Tibial artery (tissue), 4 donors: ENCODE results near the gene SOX13.

Source experiments
- DNase-seq, 2 donors: peaks; one replicate each; pipeline ENCODE4 v3.0.0-alpha.2; 2019
- H3K27ac ChIP-seq, 2 donors: fragments of 200-600 bp; sonication (generic) in 1 of 2; 1 replicate in 1 of 2; 2 replicates in 1 of 2; pipeline ENCODE4 v1.5.1; 2018 to 2019; ENCODE audit warnings: mild to moderate bottlenecking in 1 of 2
- H3K27me3 ChIP-seq, 2 donors: fragments of 200-600 bp; sonication (generic) in 1 of 2; one replicate each; pipeline versions ENCODE4 v1.5.1 to v1.6.0; 2016 to 2019
- H3K36me3 ChIP-seq, 3 donors: fragments of 200-600 bp; sonication (generic) in 2 of 3; one replicate each; pipeline ENCODE4 v1.5.1; 2016 to 2019; ENCODE audit warnings: mild to moderate bottlenecking in 2 of 3
- H3K4me1 ChIP-seq, 4 donors: fragments of 200-600 bp; sonication (generic) in 2 of 4; 1 replicate in 3 of 4; 2 replicates in 1 of 4; pipeline ENCODE4 v1.5.1; 2016 to 2019
- H3K4me3 ChIP-seq, 2 donors: fragments of 200-600 bp; sonication (generic) in 1 of 2; 1 replicate in 1 of 2; 2 replicates in 1 of 2; pipeline ENCODE4 v1.5.1; 2018 to 2019; ENCODE audit warnings: mild to moderate bottlenecking in 2 of 2
- H3K9me3 ChIP-seq, 3 donors: fragments of 200-600 bp; sonication (generic) in 1 of 3; one replicate each; pipeline ENCODE4 v1.5.1; 2016 to 2019
- CTCF ChIP-seq, 2 experiments: fragments of 200-600 bp in 1 of 2; fragments of 450-650 bp in 1 of 2; IDR thresholded peaks; one replicate each; pipeline ENCODE4 v1.5.1; 2017 to 2019; ENCODE audit warnings: antibody characterized with exemption in 2 of 2, mild to moderate bottlenecking in 1 of 2, moderate library complexity in 1 of 2
- intact Hi-C: fragments of 100-400 bp; cut with DNase I; formaldehyde crosslinking; loops from one replicate; pipeline ENCODE4 v1.15.0; 2023; ENCODE audit warnings: low total_unique reads

The SOX13 gene

GRCh38 chr1:204104331-204105130 lies 31.6 kb downstream of the SOX13 start:
- intact Hi-C loops, result no loop called here
- Histone ChIP-seq H3K27ac (peak overlapping the region; percentile 7 to 13), H3K27me3 (no peaks in the 10 kb centered on the region), H3K4me3 (no peak overlapping the region), H3K4me1 (peaks cover 3 to 84% (median 68%) of the 10 kb centered on the region in 4 donors), H3K36me3 (no peaks in the 10 kb centered on the region), H3K9me3 (no peaks in the 10 kb centered on the region)
- no peak for DNase-seq
- no peak for TF ChIP-seq CTCF (IDR thresholded peaks at IDR 0.05)

GRCh38 chr1:204105131-204105515 lies 32.2 kb downstream of the SOX13 start:
- peaks cover 3 to 78% (median 67%) of the 10 kb centered on the region in 4 donors for H3K4me1 ChIP-seq
- DNase-seq, result no peak
- H3K27me3 ChIP-seq, result no peaks in the 10 kb centered on the region

DNA sequence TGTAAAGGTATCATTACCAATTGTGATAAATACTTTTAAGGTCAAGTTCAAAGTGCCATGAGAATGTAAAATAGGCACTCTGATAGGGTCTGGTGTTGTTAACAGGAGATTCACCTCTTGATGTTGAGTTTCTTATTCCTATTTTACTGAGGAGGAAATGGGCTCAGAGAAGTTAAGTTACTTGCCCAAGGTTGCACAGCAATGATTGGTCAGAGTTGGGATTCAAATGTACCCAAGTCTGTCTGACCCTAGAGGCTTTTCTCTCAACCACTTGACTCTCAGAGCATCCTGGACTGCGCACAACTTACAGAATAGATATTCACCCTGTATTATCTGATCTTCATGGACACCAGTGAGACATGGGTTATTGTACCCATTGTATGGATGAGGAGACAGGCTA lies 33.9 kb downstream of the SOX13 start:
- Histone ChIP-seq H3K27ac (no peak overlapping the region), H3K36me3 (peaks cover 0 to 4% (median 0%) of the 10 kb centered on the region in 3 donors), H3K4me3 (no peak overlapping the region), H3K27me3 (no peaks in the 10 kb centered on the region), H3K9me3 (no peaks in the 10 kb centered on the region), H3K4me1 (peaks cover 3 to 74% (median 53%) of the 10 kb centered on the region in 4 donors)
- TF ChIP-seq CTCF (IDR thresholded peaks at IDR 0.05), result no peak
- intact Hi-C loops, result no loop called here
- no peak for DNase-seq

More at GRCh38 chr1:204105131-204105515, 32.2 kb downstream of the SOX13 start:
- no peak for TF ChIP-seq CTCF (IDR thresholded peaks at IDR 0.05)
- Histone ChIP-seq H3K9me3 (no peaks in the 10 kb centered on the region), H3K4me3 (no peak overlapping the region), H3K27ac (peak overlapping the region; percentile 7 to 13), H3K36me3 (peaks cover 0 to 4% (median 0%) of the 10 kb centered on the region in 3 donors)
- intact Hi-C loops, result no loop called here

DNA sequence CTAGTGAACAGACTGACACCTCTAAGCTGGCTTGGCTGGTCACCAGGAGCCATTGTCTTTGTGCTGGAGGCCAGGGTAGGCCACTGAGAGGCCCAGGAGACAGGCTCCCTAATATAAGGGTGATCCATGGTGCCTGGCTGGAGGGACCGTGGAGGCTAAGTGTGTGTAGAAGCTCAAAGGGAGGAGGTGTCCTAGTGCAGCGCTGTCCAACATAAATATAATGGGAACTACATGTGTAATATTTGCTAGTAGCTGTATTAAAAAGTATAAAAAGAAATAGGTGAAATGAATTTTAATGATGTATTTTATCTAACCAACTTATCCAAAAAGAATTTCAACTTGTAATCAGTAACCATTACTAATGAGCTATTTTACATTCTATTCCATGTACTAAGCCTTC lies 35.0 kb downstream of the SOX13 start:
- no peaks in the 10 kb centered on the region for H3K9me3 ChIP-seq
- no peak for TF ChIP-seq CTCF (IDR thresholded peaks at IDR 0.05)
- H3K4me1 ChIP-seq, result peaks cover 3 to 63% (median 46%) of the 10 kb centered on the region in 4 donors
- no peak overlapping the region for H3K27ac ChIP-seq
- DNase-seq, result no peak
- H3K36me3 ChIP-seq, result peaks cover 0 to 9% (median 0%) of the 10 kb centered on the region in 3 donors
- no peak overlapping the region for H3K4me3 ChIP-seq
- no peaks in the 10 kb centered on the region for H3K27me3 ChIP-seq
- intact Hi-C loops, result no loop called here

DNA sequence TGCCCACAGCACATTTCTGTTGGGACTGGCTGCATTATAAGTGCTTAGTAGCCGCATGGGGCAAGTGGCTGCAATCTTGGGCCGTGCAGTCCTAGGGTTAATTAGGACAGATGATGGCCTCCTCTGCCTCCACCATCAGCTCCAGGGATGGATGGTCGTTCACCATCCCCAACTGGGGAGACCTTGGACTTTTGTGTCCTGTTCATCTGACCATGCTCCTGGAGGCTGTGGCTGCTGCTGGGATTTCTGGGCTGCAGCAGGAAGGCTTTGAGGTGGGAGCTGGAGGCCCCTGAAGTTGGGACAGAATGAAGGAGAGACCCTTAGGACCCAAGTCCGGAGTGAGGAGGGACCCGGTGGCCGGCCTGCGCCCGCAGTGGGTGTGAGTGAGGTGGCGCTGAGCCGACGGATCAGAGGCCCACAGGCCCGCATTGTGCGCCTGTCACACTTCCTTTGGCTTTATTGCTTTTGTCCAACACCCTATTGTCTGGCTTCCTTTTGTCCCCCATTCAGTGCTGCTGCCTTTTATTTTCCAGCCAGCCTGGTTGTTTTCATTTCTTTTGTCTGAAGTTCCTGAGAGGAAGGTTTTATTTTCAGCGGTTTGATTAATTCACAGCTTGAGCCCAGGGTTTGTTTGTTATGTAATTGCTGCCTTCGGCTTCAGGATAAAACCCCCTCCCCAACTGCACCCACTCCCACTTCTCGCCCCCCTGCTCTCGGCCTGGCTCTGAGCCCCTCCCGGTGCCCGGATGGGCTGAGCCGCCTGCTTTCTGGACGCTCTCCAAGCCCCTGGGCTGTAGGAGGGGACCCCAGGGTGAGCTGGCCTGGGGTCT lies 35.6 kb downstream of the SOX13 start:
- no peak for TF ChIP-seq CTCF (IDR thresholded peaks at IDR 0.05)
- Histone ChIP-seq H3K27ac (no peak overlapping the region), H3K27me3 (no peaks in the 10 kb centered on the region), H3K4me3 (no peak overlapping the region), H3K4me1 (peaks cover under 1 to 57% (median 42%) of the 10 kb centered on the region in 4 donors), H3K36me3 (peaks cover 0 to 12% (median 2%) of the 10 kb centered on the region in 3 donors), H3K9me3 (no peaks in the 10 kb centered on the region)
- intact Hi-C loops, result no loop called here
- DNase-seq, result no peak
